K562 (cell line): ENCODE measurements around the gene MYO18A. TPM values are rescaled to one million over a fixed set of nuclear protein-coding genes. Genes with fewer than 3 reads are reported as not detected.

Source experiments
- ATAC-seq: fragments of 200-7000 bp; cut with Tn5 transposase; 3 replicates; pipeline ENCODE4 v1.9.1; 2020; ENCODE audit warnings: moderate library complexity
- BruUV-seq: library from RNA; stranded (reverse); fragments of 400-500 nt; replicated peaks from 2 replicates; lab custom pipeline; 2021; lab: Mats Ljungman, UMichigan
- CTCF ChIA-PET: fragments of 300-600 bp; formaldehyde crosslinking; extraction: SDS; loops from one replicate; lab custom pipeline; 2021; ENCODE audit warnings: low intra/inter-chr PET ratio; lab: Yijun Ruan, JAX
- POLR2A ChIA-PET: fragments of 300-600, 350-650 bp; sonication (Branson Sonifier 250); formaldehyde crosslinking; extraction: SDS; loops from one replicate; lab custom pipeline; 2021; ENCODE audit warnings: antibody characterized with exemption, inconsistent platforms; lab: Yijun Ruan, JAX
- DNase-seq, 4 experiments: peaks; one replicate each; pipeline versions ENCODE4 v3.0.0 to v3.0.0-alpha.2; 2011 to 2018; ENCODE audit warnings: low spot score in 3 of 4, mixed read lengths in 3 of 4; ENCODE audit errors: extremely low read depth in 1 of 4
- FAIRE-seq: peaks from 2 replicates; lab custom pipeline; 2011; peaks lifted over from hg19 to GRCh38; lab: Jason Lieb, UNC
- H2AFZ ChIP-seq: 2 replicates; pipeline ENCODE4 v1.6.0; 2011; ENCODE audit warnings: low read depth, low read length, control low read depth, inconsistent platforms
- H3K27ac ChIP-seq: fragments of 200-600 bp; 3 replicates; pipeline ENCODE4 v1.8.0; 2011; ENCODE audit warnings: low read depth, mild to moderate bottlenecking, control low read depth, inconsistent platforms, low read length, moderate library complexity, mixed read lengths; ENCODE audit errors: extremely low read depth
- H3K27me3 ChIP-seq, 2 experiments: fragments of 300-600 bp in 1 of 2; 2 replicates in 1 of 2; 3 replicates in 1 of 2; pipeline versions ENCODE4 v1.6.0 to v1.8.0; 2011; ENCODE audit warnings: inconsistent platforms in 2 of 2, low read length in 2 of 2, mild to moderate bottlenecking in 1 of 2, mixed read lengths in 1 of 2, moderate library complexity in 1 of 2; ENCODE audit not compliant: control insufficient read depth in 2 of 2, insufficient read depth in 2 of 2
- H3K36me3 ChIP-seq: fragments of 300-600 bp; 3 replicates; pipeline ENCODE4 v1.8.0; 2011; ENCODE audit warnings: mild to moderate bottlenecking, low read length, inconsistent platforms; ENCODE audit not compliant: control insufficient read depth, insufficient read depth
- H3K4me1 ChIP-seq, 2 experiments: fragments of 200-600 bp in 1 of 2; replicated peaks in 1 of 2; 2 replicates in 1 of 2; 3 replicates in 1 of 2; pipeline versions ENCODE4 v1.5.1 to v1.8.0; 2011; ENCODE audit warnings: inconsistent platforms in 2 of 2, low read length in 2 of 2, mild to moderate bottlenecking in 1 of 2, mixed read lengths in 1 of 2, moderate library complexity in 1 of 2; ENCODE audit not compliant: control insufficient read depth in 2 of 2, insufficient read depth in 2 of 2
- H3K4me2 ChIP-seq: 2 replicates; pipeline ENCODE4 v1.6.1; 2011; ENCODE audit warnings: low read length, control low read depth, inconsistent platforms, mixed read lengths; ENCODE audit not compliant: insufficient read depth
- H3K4me3 ChIP-seq: fragments of 200-600 bp; sonication (generic), shearing (Covaris generic); 2 replicates; pipeline ENCODE4 v1.5.1; 2016; ENCODE audit warnings: control low read depth, inconsistent platforms
- H3K79me2 ChIP-seq: fragments of 200-600 bp; 3 replicates; pipeline ENCODE4 v1.8.0; 2011; ENCODE audit warnings: low read length, inconsistent platforms; ENCODE audit not compliant: control insufficient read depth, insufficient read depth
- H3K9ac ChIP-seq, 2 experiments: 2 replicates each; pipeline versions ENCODE4 v1.6.0 to v1.6.1; 2011; ENCODE audit warnings: low read depth in 2 of 2, low read length in 2 of 2, control low read depth in 1 of 2, inconsistent platforms in 1 of 2, mild to moderate bottlenecking in 1 of 2, mixed read lengths in 1 of 2; ENCODE audit not compliant: insufficient read depth in 1 of 2
- H3K9me1 ChIP-seq: one replicate; pipeline ENCODE4 v1.6.0; 2011; ENCODE audit warnings: inconsistent platforms, mild to moderate bottlenecking, low read length, moderate library complexity; ENCODE audit not compliant: control insufficient read depth, insufficient read depth
- H3K9me3 ChIP-seq: replicated peaks from 2 replicates; pipeline ENCODE4 v1.5.1; 2011; ENCODE audit warnings: low read depth, low read length, inconsistent platforms; ENCODE audit not compliant: control insufficient read depth, insufficient read depth
- H4K20me1 ChIP-seq: replicated peaks from 2 replicates; pipeline ENCODE4 v1.6.1; 2011; ENCODE audit warnings: low read length, inconsistent platforms, mixed read lengths; ENCODE audit not compliant: control insufficient read depth, insufficient read depth
- FOXJ3 ChIP-seq: sonication (generic); formaldehyde crosslinking; IDR thresholded peaks from 2 replicates; pipeline ENCODE4 v1.4.0; 2020; ENCODE audit warnings: mild to moderate bottlenecking, missing genetic modification reagents
- HNRNPLL ChIP-seq: fragments of 200-400 bp; formaldehyde crosslinking; IDR thresholded peaks from 2 replicates; pipeline ENCODE4 v1.6.1; 2017; ENCODE audit warnings: low read length, low read depth, mild to moderate bottlenecking; ENCODE audit not compliant: poor library complexity, severe bottlenecking
- ID3 ChIP-seq, 2 experiments: fragments of 250-450 bp in 1 of 2; fragments of 450-650 bp in 1 of 2; sonication (Bioruptor Pico) in 1 of 2; IDR thresholded peaks; 2 replicates each; pipeline versions ENCODE4 v1.6.1 to v1.8.0; 2016 to 2021; ENCODE audit warnings: mild to moderate bottlenecking in 2 of 2, moderate library complexity in 2 of 2, missing compliant biosample characterization in 1 of 2, missing genetic modification characterization in 1 of 2
- LEF1 ChIP-seq: fragments of 450-650 bp; IDR thresholded peaks from 2 replicates; pipeline ENCODE4 v1.6.1; 2016; ENCODE audit warnings: mild to moderate bottlenecking
- MEIS2 ChIP-seq: fragments of 450-650 bp; IDR thresholded peaks from 2 replicates; pipeline ENCODE4 v1.6.1; 2014; ENCODE audit warnings: mild to moderate bottlenecking; ENCODE audit not compliant: partially characterized antibody
- MITF ChIP-seq: IDR thresholded peaks from 2 replicates; pipeline ENCODE4 v1.6.1; 2014; ENCODE audit warnings: antibody characterized with exemption
- RBFOX2 ChIP-seq: fragments of 200-400 bp; formaldehyde crosslinking; IDR thresholded peaks from 2 replicates; pipeline ENCODE4 v1.6.1; 2017; ENCODE audit warnings: low read depth, mild to moderate bottlenecking, low read length, moderate library complexity
- SETDB1 ChIP-seq: IDR thresholded peaks from one replicate; pipeline ENCODE4 v1.6.1; 2012; ENCODE audit warnings: low read length, control low read depth, inconsistent platforms
- SNRNP70 ChIP-seq: fragments of 200-400 bp; formaldehyde crosslinking; optimal IDR thresholded peaks from 2 replicates; pipeline ENCODE3; 2017; ENCODE audit warnings: low read depth, low read length
- SP2 ChIP-seq: IDR thresholded peaks from 2 replicates; pipeline ENCODE4 v1.6.1; 2011; ENCODE audit warnings: mild to moderate bottlenecking, low read depth, low read length, moderate library complexity; ENCODE audit not compliant: poor library complexity, severe bottlenecking; ENCODE audit errors: extremely low read depth
- ZKSCAN8 ChIP-seq: fragments of 200-800 bp; sonication (Bioruptor generic); IDR thresholded peaks from 2 replicates; pipeline ENCODE4 v1.6.1; 2016; ENCODE audit warnings: missing genetic modification characterization, missing compliant biosample characterization
- ZNF695 ChIP-seq: fragments of 450-650 bp; formaldehyde crosslinking; IDR thresholded peaks from 2 replicates; pipeline ENCODE4 v1.4.0; 2020; ENCODE audit warnings: mild to moderate bottlenecking, moderate library complexity
- WGBS: fragments of 100-300 bp; shearing (Covaris generic); methylation state at CpG from one replicate; pipeline ENCODE4 v1.1.6; 2016; ENCODE audit warnings: low coverage, mixed read lengths; ENCODE audit not compliant: insufficient coverage; ENCODE audit errors: missing lambda C conversion rate; 5-methylcytosine and 5-hydroxymethylcytosine counted together
- in situ Hi-C: fragments of 300-500 bp; cut with MboI; formaldehyde crosslinking; loops from 4 replicates; pipeline ENCODE4 v1.15.0; 2018; ENCODE audit warnings: inconsistent platforms, mixed read lengths
- intact Hi-C: fragments of 100-400 bp; cut with micrococcal nuclease; formaldehyde crosslinking; loops from 2 replicates; pipeline ENCODE4 v1.14.2; 2022
- polyA plus RNA-seq, 8 experiments: library from polyadenylated mRNA; depleted of rRNA in 4 of 8; stranded (reverse) in 5 of 8; unstranded in 3 of 8; fragments of >200 nt; fragmentation: Nextera tagmentation in 2 of 8; fragmentation: Illumina TruSeq in 1 of 8; extraction: Ambion mirVana in 2 of 8; extraction: Trizol in 1 of 8; gene quantifications; 2 replicates each; pipeline versions ENCODE4 v1.2.1 to v1.2.3, GENCODE V29; 2011 to 2014; ENCODE audit warnings: inconsistent platforms in 1 of 8, missing spikeins in 1 of 8
- total RNA-seq, 7 experiments: library from RNA; depleted of rRNA in 6 of 7; stranded (reverse); fragments of >200 nt in 6 of 7; fragmentation: Illumina TruSeq in 2 of 7; extraction: Trizol in 2 of 7; gene quantifications; 2 replicates each; pipeline versions ENCODE4 v1.2.1 to v1.2.3, GENCODE V29; 2011 to 2021; ENCODE audit warnings: low replicate concordance in 1 of 7
- TF ChIP-seq, protein P1 (sequence below), 3 experiments: fragments of 200-800 bp in 1 of 3; fragments of 250-450 bp in 1 of 3; fragments of 450-650 bp in 1 of 3; sonication (Bioruptor Pico) in 1 of 3; sonication (Bioruptor generic) in 1 of 3; formaldehyde crosslinking in 1 of 3; IDR thresholded peaks; 2 replicates each; pipeline versions ENCODE4 v1.6.1 to v1.8.0; 2016 to 2022; ENCODE audit warnings: mild to moderate bottlenecking in 2 of 3, missing genetic modification characterization in 2 of 3, missing compliant biosample characterization in 1 of 3, moderate library complexity in 1 of 3
- TF ChIP-seq, protein P2 (sequence below): sonication (generic); formaldehyde crosslinking; IDR thresholded peaks from 2 replicates; pipeline ENCODE4 v1.9.0; 2022; ENCODE audit warnings: mild to moderate bottlenecking, missing genetic modification reagents

MYO18A gene
- total and polyA plus RNA-seq, 9 of the 15 experiments (the other 6 are each of a cell fraction or from before 2014, with no cell fraction given) = 2.5 to 65.4 (median 17.1) TPM

DNA sequence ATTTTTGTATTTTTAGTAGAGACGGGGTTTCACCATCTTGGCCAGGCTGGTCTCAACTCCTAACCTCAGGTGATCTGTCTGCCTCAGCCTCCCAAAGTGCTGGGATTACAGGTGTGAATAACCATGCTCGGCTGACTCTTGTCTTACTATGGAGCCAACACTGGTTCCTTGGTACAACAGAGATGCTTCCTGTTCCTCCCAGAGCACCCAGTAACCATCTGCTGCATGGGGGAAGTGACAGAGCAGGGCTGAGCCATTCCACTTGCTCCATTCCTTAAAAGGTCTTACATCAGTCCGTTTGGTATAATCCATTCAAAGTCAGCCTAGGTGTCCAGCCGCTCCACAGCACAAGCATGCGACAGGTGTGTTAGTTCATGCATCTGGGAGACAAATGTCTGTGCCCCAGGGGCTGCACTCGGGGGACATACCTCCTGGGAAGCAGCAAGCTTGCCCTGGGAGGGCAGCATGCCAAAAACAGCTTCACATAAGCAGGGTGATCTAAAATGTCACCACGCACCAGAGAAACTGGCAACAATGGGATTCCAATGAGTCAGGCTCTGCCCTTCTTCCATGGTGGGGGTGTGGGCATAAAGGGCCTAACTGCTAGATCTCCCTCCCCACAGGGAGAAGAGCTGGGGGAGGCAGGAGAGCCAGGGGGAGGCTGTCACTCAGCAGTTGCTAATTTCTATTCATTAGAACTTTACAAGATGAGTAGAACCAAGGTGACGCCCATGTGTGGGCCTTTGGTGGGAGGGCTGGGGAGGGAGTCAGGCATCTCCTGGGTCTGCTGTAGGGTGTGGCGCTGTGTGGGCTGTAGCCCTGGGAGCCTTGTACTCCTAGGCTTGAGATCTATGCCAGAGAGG lies 101.8 kb downstream of the MYO18A start:
- Histone ChIP-seq H2AFZ (no peak overlapping the region), H3K27me3 (no peaks in the 10 kb centered on the region), H3K79me2 (no peaks in the 10 kb centered on the region), H4K20me1 (peaks cover 6% of the 10 kb centered on the region; the same call in 1 of the 2 replicates), H3K9me1 (no peaks in the 10 kb centered on the region), H3K4me2 (no peak overlapping the region), H3K36me3 (peaks cover 38% of the 10 kb centered on the region; the same call in 2 of the 3 replicates), H3K9me3 (no peaks in the 10 kb centered on the region), H3K9ac (no peak overlapping the region), H3K4me3 (no peak overlapping the region), H3K27ac (no peak overlapping the region), H3K4me1 (0 out of 5 replicates have a peak, but pooled peaks cover 0 to 2% of the 10 kb centered on the region in 2 experiments)
- no TSS peak for BruUV-seq
- in situ Hi-C loops = no loop called here
- ATAC-seq (no peak), FAIRE-seq (no peak), DNase-seq (no peak)
- intact Hi-C loops = no loop called here
- CTCF ChIA-PET = no interaction called here
- WGBS = 71% methylated on average over 9 of the region's 9 CpGs
- POLR2A ChIA-PET = interaction anchor here (0.6 to 2.3 kb wide), 7 partner anchors 9 to 264 kb away, joined by 3 to 7 read pairs (median 3); no protein-coding TSS in a partner anchor
- TF ChIP-seq SNRNP70 (no peak), RBFOX2 (no peak), FOXJ3 (CRISPR knock-in tag) (no peak), ID3 (CRISPR knock-in tag; IDR thresholded peaks at IDR 0.05) (no peak), ID3 (tag; IDR thresholded peaks at IDR 0.05) (no peak), MEIS2 (no peak), MITF (no peak), ZNF695 (CRISPR knock-in tag) (no peak), ZKSCAN8 (no peak), LEF1 (no peak), SETDB1 (no peak), HNRNPLL (no peak), SP2 (no peak)
- TF ChIP-seq, protein P1, sequence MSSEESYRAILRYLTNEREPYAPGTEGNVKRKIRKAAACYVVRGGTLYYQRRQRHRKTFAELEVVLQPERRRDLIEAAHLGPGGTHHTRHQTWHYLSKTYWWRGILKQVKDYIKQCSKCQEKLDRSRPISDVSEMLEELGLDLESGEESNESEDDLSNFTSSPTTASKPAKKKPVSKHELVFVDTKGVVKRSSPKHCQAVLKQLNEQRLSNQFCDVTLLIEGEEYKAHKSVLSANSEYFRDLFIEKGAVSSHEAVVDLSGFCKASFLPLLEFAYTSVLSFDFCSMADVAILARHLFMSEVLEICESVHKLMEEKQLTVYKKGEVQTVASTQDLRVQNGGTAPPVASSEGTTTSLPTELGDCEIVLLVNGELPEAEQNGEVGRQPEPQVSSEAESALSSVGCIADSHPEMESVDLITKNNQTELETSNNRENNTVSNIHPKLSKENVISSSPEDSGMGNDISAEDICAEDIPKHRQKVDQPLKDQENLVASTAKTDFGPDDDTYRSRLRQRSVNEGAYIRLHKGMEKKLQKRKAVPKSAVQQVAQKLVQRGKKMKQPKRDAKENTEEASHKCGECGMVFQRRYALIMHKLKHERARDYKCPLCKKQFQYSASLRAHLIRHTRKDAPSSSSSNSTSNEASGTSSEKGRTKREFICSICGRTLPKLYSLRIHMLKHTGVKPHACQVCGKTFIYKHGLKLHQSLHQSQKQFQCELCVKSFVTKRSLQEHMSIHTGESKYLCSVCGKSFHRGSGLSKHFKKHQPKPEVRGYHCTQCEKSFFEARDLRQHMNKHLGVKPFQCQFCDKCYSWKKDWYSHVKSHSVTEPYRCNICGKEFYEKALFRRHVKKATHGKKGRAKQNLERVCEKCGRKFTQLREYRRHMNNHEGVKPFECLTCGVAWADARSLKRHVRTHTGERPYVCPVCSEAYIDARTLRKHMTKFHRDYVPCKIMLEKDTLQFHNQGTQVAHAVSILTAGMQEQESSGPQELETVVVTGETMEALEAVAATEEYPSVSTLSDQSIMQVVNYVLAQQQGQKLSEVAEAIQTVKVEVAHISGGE (CRISPR knock-in tag; IDR thresholded peaks at IDR 0.05) = no peak
- TF ChIP-seq, protein P2, sequence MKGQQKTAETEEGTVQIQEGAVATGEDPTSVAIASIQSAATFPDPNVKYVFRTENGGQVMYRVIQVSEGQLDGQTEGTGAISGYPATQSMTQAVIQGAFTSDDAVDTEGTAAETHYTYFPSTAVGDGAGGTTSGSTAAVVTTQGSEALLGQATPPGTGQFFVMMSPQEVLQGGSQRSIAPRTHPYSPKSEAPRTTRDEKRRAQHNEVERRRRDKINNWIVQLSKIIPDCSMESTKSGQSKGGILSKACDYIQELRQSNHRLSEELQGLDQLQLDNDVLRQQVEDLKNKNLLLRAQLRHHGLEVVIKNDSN (CRISPR knock-in tag) = no peak
